COLO668 (cell line): ENCODE results near the gene BAHD1.
"Not testable (repeated sequence)": the region's sequence is repeated elsewhere in the genome, so short reads cannot be mapped to it uniquely, and the experiment has no call there.

ENCODE experiments used
- DNase-seq: peaks from one replicate; lab custom pipeline; 2025; ENCODE audit not compliant: unreplicated experiment; lab: John Stamatoyannopoulos, UW

The BAHD1 gene

GRCh38 chr15:40443255-40443654 is 2.5 kb downstream of the BAHD1 start:
- no peak for DNase-seq

- no peak for DNase-seq
These were observed 3.1 kb downstream of the BAHD1 start for GRCh38 chr15:40443846-40444245.

GRCh38 chr15:40444736-40445135 is 4.0 kb downstream of the BAHD1 start:
- DNase-seq = no peak

- DNase-seq = no peak
These were observed 4.7 kb downstream of the BAHD1 start for GRCh38 chr15:40445421-40445922.

GRCh38 chr15:40446144-40446543 is 5.4 kb downstream of the BAHD1 start:
- no peak for DNase-seq

GRCh38 chr15:40448354-40448753 is 7.6 kb downstream of the BAHD1 start:
- no peak for DNase-seq

- DNase-seq = no peak
These were observed 8.5 kb downstream of the BAHD1 start for GRCh38 chr15:40449275-40449674.

GRCh38 chr15:40450047-40450446 is 9.3 kb downstream of the BAHD1 start:
- DNase-seq = no peak

- DNase-seq = no peak
These were observed 10.9 kb downstream of the BAHD1 start for GRCh38 chr15:40451527-40452158.

GRCh38 chr15:40452296-40453090 is 11.7 kb downstream of the BAHD1 start:
- no peak for DNase-seq

- not testable (repeated sequence) for DNase-seq
These were observed 13.2 kb downstream of the BAHD1 start for GRCh38 chr15:40453941-40454340.

GRCh38 chr15:40454904-40455391 is 14.2 kb downstream of the BAHD1 start:
- no peak for DNase-seq

- no peak for DNase-seq
These were observed 15.6 kb downstream of the BAHD1 start for GRCh38 chr15:40456299-40456712.

- DNase-seq = no peak
These were observed 16.0 kb downstream of the BAHD1 start for GRCh38 chr15:40456738-40457137.

- DNase-seq = no peak
These were observed 18.0 kb downstream of the BAHD1 start for GRCh38 chr15:40458495-40459371.

- DNase-seq = no peak
These were observed 18.8 kb downstream of the BAHD1 start for GRCh38 chr15:40459391-40460015.

- DNase-seq = no peak
These were observed 19.7 kb downstream of the BAHD1 start for GRCh38 chr15:40460404-40460803.

GRCh38 chr15:40461958-40462357 is 21.2 kb downstream of the BAHD1 start:
- DNase-seq = no peak

GRCh38 chr15:40463279-40463678 is 22.5 kb downstream of the BAHD1 start:
- DNase-seq = no peak

GRCh38 chr15:40463886-40464545 is 23.3 kb downstream of the BAHD1 start:
- no peak for DNase-seq
